ENCODE results near the gene ERC2.

Gene ERC2

DNA sequence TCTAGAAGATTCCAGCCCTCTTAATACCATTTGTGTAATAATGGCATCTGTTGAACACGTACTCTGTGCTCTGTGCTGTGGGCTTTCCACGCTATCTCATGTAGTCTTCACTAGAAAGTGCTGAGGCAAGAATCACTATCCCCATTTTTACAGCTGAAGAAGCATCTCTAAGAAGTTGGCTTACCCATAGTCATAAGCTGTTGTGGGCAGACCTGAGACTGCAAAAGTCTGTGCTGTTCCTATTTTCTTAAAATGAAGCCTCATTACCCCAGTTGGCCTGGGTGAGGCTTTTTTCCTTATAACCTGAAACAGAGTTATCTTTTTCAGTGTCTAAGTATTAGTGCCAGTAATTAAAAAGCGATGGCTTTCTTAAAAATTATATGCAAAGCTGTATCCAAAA, 58.5 kb downstream of the ERC2 start:
- no peak for TF ChIP-seq YY1 (IDR thresholded peaks at IDR 0.05; ENCODE audit: low read depth)

DNA sequence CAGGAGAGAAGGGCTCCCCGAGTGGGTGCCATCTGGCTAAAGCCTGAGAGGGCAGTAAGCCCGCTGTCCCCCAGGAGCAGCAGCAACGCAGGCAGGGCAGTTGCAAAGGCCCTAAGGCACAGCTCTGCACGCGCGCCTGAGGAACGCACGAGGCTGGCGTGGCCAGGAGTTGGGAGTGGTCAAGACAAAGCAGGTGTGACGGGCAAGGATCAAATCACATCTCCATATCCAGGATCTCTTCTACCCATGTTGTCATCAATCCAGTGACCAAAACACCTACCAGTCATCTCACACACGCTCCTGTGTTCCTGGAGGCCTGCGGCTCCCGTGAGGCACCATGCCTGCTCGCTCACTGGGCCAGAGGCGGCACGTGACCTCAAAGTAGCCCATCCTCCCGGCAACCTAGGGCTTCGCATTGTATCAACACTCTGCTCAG, 59.5 kb downstream of the ERC2 start:
- no peak for TF ChIP-seq REST (IDR thresholded peaks at IDR 0.05; ENCODE audit: low read depth)
- TF ChIP-seq, protein P1, sequence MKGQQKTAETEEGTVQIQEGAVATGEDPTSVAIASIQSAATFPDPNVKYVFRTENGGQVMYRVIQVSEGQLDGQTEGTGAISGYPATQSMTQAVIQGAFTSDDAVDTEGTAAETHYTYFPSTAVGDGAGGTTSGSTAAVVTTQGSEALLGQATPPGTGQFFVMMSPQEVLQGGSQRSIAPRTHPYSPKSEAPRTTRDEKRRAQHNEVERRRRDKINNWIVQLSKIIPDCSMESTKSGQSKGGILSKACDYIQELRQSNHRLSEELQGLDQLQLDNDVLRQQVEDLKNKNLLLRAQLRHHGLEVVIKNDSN (IDR thresholded peaks at IDR 0.05), result peak; percentile 85
- TF ChIP-seq ZBTB7A (IDR thresholded peaks at IDR 0.05; ENCODE audit: low read depth), result no peak

DNA sequence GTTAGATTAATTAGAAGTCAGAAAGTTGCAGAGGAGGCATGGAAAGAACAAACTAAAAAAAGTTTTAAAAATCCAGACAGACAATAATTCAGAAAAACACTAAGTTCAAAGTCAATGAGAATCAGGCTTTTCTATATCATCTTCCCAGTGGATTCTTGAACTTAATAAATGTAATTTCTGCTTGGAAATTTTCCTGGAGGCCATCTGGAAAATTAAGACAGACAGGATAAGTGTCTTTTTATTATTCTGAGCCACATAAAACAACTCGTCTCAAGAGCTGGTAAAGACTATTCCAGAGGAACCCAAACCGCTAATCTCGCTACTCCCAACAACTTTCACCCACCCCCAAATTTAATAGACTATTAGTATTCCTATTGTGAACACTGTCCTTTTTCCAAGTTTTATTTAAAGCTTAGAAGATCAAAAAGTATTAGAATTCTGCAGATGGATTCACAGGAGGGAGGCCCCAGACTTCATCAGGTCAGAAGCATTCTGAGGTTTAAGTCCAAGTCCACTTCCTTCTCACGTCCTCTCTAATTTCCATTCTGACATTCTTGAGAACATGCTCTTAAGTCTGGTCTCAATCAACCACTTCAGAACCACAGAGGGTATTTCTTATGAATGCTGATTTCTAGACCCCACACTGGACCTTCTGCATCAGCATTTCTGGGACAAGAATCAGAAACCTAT, 61.3 kb downstream of the ERC2 start:
- no peak for TF ChIP-seq REST (IDR thresholded peaks at IDR 0.05; ENCODE audit: low read depth)
- no peak for TF ChIP-seq ZBTB7A (IDR thresholded peaks at IDR 0.05; ENCODE audit: low read depth)
- TF ChIP-seq RAD21 (IDR thresholded peaks at IDR 0.05; ENCODE audit: low read depth), result no peak
- TF ChIP-seq TAF1 (IDR thresholded peaks at IDR 0.05; ENCODE audit: low read depth), result no peak
- no peak for TF ChIP-seq TEAD4 (IDR thresholded peaks at IDR 0.05)
- no peak for TF ChIP-seq EP300 (IDR thresholded peaks at IDR 0.05; ENCODE audit: borderline replicate concordance)
- TF ChIP-seq EGR1 (IDR thresholded peaks at IDR 0.05), result no peak
- no peak for TF ChIP-seq NFIC (IDR thresholded peaks at IDR 0.05)
- TF ChIP-seq, protein P1 (IDR thresholded peaks at IDR 0.05), result no peak

DNA sequence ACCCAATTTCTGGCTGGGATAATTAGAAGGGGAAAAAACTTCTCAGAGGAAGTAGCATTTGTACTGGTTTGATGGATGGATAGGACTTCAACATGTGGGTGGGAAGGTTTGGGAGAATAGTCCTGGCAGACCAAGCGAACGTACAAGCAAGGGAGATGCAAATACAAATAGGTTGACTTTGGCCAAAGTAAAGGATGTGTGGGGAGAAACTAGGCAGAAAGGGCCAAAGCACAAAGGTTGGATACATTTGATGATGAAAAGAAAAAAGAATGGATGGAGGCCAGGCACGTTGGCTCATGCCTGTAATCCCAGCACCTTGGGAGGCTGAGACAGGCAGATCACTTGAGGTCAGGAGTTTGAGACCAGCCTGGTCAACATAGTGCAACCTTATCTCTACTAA, 63.4 kb downstream of the ERC2 start:
- TF ChIP-seq TCF12 (IDR thresholded peaks at IDR 0.05; ENCODE audit: low read depth), result no peak
- no peak for TF ChIP-seq TEAD4 (IDR thresholded peaks at IDR 0.05)
- no peak for TF ChIP-seq TAF1 (IDR thresholded peaks at IDR 0.05; ENCODE audit: low read depth)

DNA sequence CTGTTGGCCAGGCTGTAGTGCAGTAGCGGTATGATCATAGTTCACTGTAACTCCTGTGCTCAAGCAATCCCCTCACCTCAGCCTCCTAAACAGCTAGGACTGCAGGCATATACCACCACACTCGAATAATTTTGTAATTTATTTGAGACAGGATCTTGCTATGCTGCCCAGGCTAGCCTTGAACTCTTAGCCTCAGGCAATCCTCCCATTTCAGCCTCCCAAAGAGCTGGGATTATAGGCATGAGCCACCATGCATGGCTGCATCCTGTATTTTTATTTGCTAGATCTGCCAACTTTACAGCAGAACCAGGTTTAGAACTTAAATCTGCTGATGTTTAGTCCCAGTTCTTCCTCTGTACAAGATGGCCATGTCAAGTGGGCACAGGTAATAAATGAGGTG, 69.6 kb downstream of the ERC2 start:
- TF ChIP-seq FOXM1 (IDR thresholded peaks at IDR 0.05; ENCODE audit: borderline replicate concordance, low read depth), result no peak
- TF ChIP-seq ZBTB7A (IDR thresholded peaks at IDR 0.05; ENCODE audit: low read depth), result no peak
- no peak for TF ChIP-seq TEAD4 (IDR thresholded peaks at IDR 0.05)
- TF ChIP-seq CREB1 (IDR thresholded peaks at IDR 0.05; ENCODE audit: low read depth), result no peak
- TF ChIP-seq EP300 (IDR thresholded peaks at IDR 0.05; ENCODE audit: borderline replicate concordance), result no peak
- TF ChIP-seq NFIC (IDR thresholded peaks at IDR 0.05), result no peak
- no peak for TF ChIP-seq MAX (IDR thresholded peaks at IDR 0.05)
- TF ChIP-seq EGR1 (IDR thresholded peaks at IDR 0.05), result no peak
- no peak for TF ChIP-seq TCF12 (IDR thresholded peaks at IDR 0.05; ENCODE audit: low read depth)
- TF ChIP-seq YY1 (IDR thresholded peaks at IDR 0.05; ENCODE audit: low read depth), result no peak
- no peak for TF ChIP-seq REST (IDR thresholded peaks at IDR 0.05; ENCODE audit: low read depth)
- no peak for TF ChIP-seq TAF1 (IDR thresholded peaks at IDR 0.05; ENCODE audit: low read depth)
- no peak for TF ChIP-seq CEBPB (IDR thresholded peaks at IDR 0.05)
- TF ChIP-seq RAD21 (IDR thresholded peaks at IDR 0.05; ENCODE audit: low read depth), result no peak
- TF ChIP-seq, protein P1 (IDR thresholded peaks at IDR 0.05), result no peak

All from Ishikawa (cell line).